GM18526 (cell line): ENCODE measurements around the gene KTN1.

ENCODE experiments used
- POLR2A ChIP-seq: IDR thresholded peaks from 3 replicates; pipeline ENCODE4 v1.6.1; 2011; ENCODE audit not compliant: insufficient read length; ENCODE audit errors: extremely low read depth

The KTN1 gene

GRCh38 chr14:55620981-55621380 lies 41.0 kb downstream of the KTN1 start:
- TF ChIP-seq POLR2A = no peak

GRCh38 chr14:55621391-55621790 lies 41.4 kb downstream of the KTN1 start:
- no peak for TF ChIP-seq POLR2A

- no peak for TF ChIP-seq POLR2A
Observed at GRCh38 chr14:55624913-55625312, 44.9 kb downstream of the KTN1 start.

GRCh38 chr14:55625481-55625880 lies 45.5 kb downstream of the KTN1 start:
- TF ChIP-seq POLR2A = no peak

GRCh38 chr14:55626131-55626530 lies 46.1 kb downstream of the KTN1 start:
- no peak for TF ChIP-seq POLR2A

GRCh38 chr14:55628426-55628825 lies 48.4 kb downstream of the KTN1 start:
- no peak for TF ChIP-seq POLR2A

- TF ChIP-seq POLR2A = no peak
Observed at GRCh38 chr14:55638665-55639064, 58.7 kb downstream of the KTN1 start.

- TF ChIP-seq POLR2A = no peak
Observed at GRCh38 chr14:55641290-55641689, 61.3 kb downstream of the KTN1 start.

GRCh38 chr14:55641954-55642353 lies 61.9 kb downstream of the KTN1 start:
- no peak for TF ChIP-seq POLR2A

GRCh38 chr14:55645145-55645544 lies 65.1 kb downstream of the KTN1 start:
- TF ChIP-seq POLR2A = no peak

GRCh38 chr14:55645845-55646832 lies 66.1 kb downstream of the KTN1 start:
- TF ChIP-seq POLR2A = no peak

- no peak for TF ChIP-seq POLR2A
Observed at GRCh38 chr14:55650992-55651391, 71.0 kb downstream of the KTN1 start.

- TF ChIP-seq POLR2A = no peak
Observed at GRCh38 chr14:55654243-55654642, 74.2 kb downstream of the KTN1 start.

- TF ChIP-seq POLR2A = no peak
Observed at GRCh38 chr14:55661029-55661428, 81.0 kb downstream of the KTN1 start.

- TF ChIP-seq POLR2A = no peak
Observed at GRCh38 chr14:55662752-55663151, 82.7 kb downstream of the KTN1 start.

- no peak for TF ChIP-seq POLR2A
Observed at GRCh38 chr14:55665067-55665675, 85.2 kb downstream of the KTN1 start.
